ENCODE data around the gene DPYSL4. TPM values are rescaled to one million over a fixed set of nuclear protein-coding genes. Genes with fewer than 3 reads are reported as not detected.

The DPYSL4 gene
- total RNA-seq: 1 to 10 TPM in 8 of 9 donors, under 1 TPM in 1; 0.42 to 5.6 (median 3.1) TPM
- 1 to 10 TPM in 2 of 3 donors, under 1 TPM in 1; 0.99 to 7.6 (median 5.7) TPM for polyA plus RNA-seq
- long read RNA-seq, donor 1: 0 reads
- long read RNA-seq, donor 2: 0 reads
- long read RNA-seq, donor 3, partial matches to known transcripts: 0 of 1 reads
- long read RNA-seq, donor 3, other reads (novel, unspliced or antisense): 0 of 1 reads
- long read RNA-seq, donor 4: 0 reads
- long read RNA-seq, donor 5: 0 reads
- long read RNA-seq, donor 6, partial matches to known transcripts: 1 of 2 reads
- long read RNA-seq, donor 6, other reads (novel, unspliced or antisense): 0 of 2 reads
- long read RNA-seq, donor 7: 0 reads
- long read RNA-seq, donor 8, partial matches to known transcripts: 0 of 1 reads
- long read RNA-seq, donor 8, other reads (novel, unspliced or antisense): 0 of 1 reads
- long read RNA-seq, donor 9: 0 reads
- long read RNA-seq, donor 10: 0 reads

GRCh38 chr10:132186488-132187429, at the start of gene DPYSL4:
Gene DPYSL4, plus strand, starts transcription at chr10:132186948. Its CDS starts 116 bp downstream, at chr10:132187064.
- Histone ChIP-seq H3K4me1 (replicated peaks in 1 of 2) (peaks cover 17 to 27% of the 10 kb centered on the region in 2 donors), H3K9me3 (replicated peaks in 1 of 3) (no peaks in the 10 kb centered on the region), H3K27ac (no peak within 1 kb of the TSS), H3K36me3 (replicated peaks in 1 of 2) (no peaks in the 10 kb centered on the region), H3K27me3 (peaks cover 44% of the 10 kb centered on the region), H3K4me3 (peak within 1 kb of the TSS in 2 of 4 donors; percentile 13 to 59)
- DNase-seq: peak in 2 of 7 donors; percentile 17 to 38
- TF ChIP-seq POLR2A (IDR thresholded peaks at IDR 0.05) (no peak), CTCF (IDR thresholded peaks at IDR 0.05) (no peak)
- intact Hi-C loops (cut with DNase I): no loop called here
- whole genome bisulfite sequencing, 4 donors: 1 to 4% (median 2%) methylated on average over 14 to 108 of the region's 109 CpGs

- intact Hi-C loops (cut with DNase I): no loop called here
- no peak for TF ChIP-seq CTCF (IDR thresholded peaks at IDR 0.05)
- no peak for TF ChIP-seq POLR2A (IDR thresholded peaks at IDR 0.05)
These were observed 49.4 kb upstream of the DPYSL4 start for GRCh38 chr10:132137111-132138072.

GRCh38 chr10:132138133-132138532, 48.6 kb upstream of the DPYSL4 start:
- Histone ChIP-seq H3K27ac (no peak overlapping the region), H3K27me3 (no peaks in the 10 kb centered on the region), H3K4me3 (no peak overlapping the region), H3K4me1 (replicated peaks in 1 of 2) (no peaks in the 10 kb centered on the region), H3K36me3 (replicated peaks in 1 of 2) (no peaks in the 10 kb centered on the region), H3K9me3 (replicated peaks in 1 of 3) (no peaks in the 10 kb centered on the region)
- intact Hi-C loops (cut with DNase I): no loop called here
- TF ChIP-seq CTCF (IDR thresholded peaks at IDR 0.05) (no peak), POLR2A (IDR thresholded peaks at IDR 0.05) (no peak)
- no peak for DNase-seq
- 91 to 96% (median 95%) methylated on average over 40 of the region's 40 CpGs for WGBS, 4 donors

More at GRCh38 chr10:132137111-132138072, 49.4 kb upstream of the DPYSL4 start:
- H3K27ac ChIP-seq: no peak overlapping the region
- no peaks in the 10 kb centered on the region for H3K4me1 ChIP-seq (replicated peaks in 1 of 2)
- H3K36me3 ChIP-seq (replicated peaks in 1 of 2): no peaks in the 10 kb centered on the region
- DNase-seq: peak in 1 of 7 donors; percentile 7
- no peaks in the 10 kb centered on the region for H3K27me3 ChIP-seq
- no peaks in the 10 kb centered on the region for H3K9me3 ChIP-seq (replicated peaks in 1 of 3)
- no peak overlapping the region for H3K4me3 ChIP-seq
- WGBS, 4 donors: 91 to 95% (median 94%) methylated on average over 26 to 40 of the region's 40 CpGs

Data from adrenal gland (tissue), 19 donors.